Stimulated activated CD4-positive, alpha-beta T cell treated with anti-CD3 and anti-CD28 coated beads, TNF-alpha, amount 100 ng/mL, for 24 hours (primary cell): ENCODE measurements around the gene CAPN5.

Experiments used
- DNase-seq, 3 experiments: peaks; one replicate each; pipeline ENCODE4 v3.0.0-alpha.2; 2020; ENCODE audit warnings: low read depth in 3 of 3

CAPN5 gene

DNA sequence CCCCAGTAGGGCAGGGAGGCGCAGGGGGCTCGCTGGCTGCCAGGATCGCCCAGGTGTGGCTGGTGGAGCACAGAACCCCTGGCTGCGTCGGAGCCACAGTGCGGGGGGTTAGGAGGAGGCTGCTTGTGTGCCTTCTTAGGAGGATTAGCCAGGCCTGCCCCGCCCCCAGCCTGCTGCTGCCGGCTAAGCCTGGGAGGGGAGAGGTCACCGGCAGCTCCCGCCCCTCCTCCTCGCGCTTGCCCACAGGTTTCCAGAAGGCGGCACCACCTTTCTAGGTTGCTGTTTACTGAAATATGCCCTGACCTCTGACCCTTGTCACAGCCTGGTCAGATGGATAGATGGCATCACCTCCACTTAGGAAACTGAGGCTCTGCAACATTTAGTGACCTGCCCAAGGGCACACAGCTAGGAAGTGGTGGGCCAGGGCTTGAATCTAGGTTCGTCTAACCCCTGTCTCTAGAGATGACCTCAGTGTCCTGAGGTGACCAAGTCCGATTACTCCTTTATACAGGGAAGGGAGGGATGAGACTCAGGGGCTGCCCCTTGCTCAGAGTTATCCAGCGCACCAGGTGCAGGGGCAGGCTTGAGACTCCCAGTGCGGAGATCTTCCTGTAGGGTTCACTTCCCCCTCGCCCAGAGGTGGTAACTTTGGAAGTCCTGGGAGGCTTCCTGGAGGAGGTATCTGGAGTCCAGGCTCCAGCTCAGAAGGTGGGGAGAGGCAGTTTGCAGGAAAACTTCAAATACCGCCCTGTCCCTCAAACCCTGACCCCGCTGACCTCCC lies 105.3 kb downstream of the CAPN5 start:
- DNase-seq = no peak

DNA sequence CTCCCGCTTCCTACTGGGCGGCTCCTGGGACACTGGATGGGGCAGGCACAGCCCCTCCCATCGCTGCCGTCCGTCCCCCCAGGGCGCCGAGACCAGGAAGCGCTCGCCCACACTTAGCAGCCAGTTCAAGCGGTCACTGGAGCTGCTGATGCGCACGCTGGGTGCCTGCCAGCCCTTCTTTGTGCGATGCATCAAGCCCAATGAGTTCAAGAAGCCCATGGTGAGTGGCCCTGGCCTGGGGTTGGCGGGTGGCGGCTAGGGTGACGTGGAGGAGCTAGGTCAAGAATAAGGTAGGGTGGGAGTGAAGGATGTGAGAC lies 105.9 kb downstream of the CAPN5 start:
- DNase-seq = no peak

DNA sequence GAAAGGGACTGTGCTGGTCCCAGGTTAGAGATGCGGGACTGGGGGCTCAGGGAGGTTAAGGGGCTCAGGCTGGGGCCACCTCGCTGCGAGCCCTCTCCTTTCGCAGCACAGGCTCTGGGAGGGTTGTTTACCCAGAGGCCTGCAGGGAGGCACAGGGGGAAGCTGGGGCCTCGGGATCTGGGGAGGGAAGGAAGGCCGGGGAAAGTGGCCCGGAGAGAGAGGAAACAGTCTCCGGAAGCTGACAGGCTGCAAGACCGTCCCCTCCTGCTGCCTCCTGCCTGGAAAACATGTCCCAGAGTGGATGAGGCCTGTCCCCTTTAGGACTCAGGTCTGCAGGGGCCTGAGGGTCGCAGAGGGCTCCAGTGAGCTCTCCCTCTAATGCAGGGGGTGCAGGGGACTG lies 106.7 kb downstream of the CAPN5 start:
- no peak for DNase-seq

DNA sequence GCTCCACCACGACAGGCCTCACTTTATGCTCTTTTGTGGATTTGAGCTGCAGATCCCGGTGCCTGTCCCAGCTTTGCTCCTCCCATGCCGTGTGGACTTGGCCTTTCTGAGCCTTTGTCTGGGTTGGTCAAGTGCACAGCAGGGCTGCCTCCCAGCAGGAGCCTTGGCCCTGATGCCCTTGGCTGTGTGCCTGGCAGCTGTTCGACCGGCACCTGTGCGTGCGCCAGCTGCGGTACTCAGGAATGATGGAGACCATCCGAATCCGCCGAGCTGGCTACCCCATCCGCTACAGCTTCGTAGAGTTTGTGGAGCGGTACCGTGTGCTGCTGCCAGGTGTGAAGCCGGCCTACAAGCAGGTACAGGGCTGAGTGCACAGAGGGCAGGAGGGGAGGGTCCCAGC lies 107.8 kb downstream of the CAPN5 start:
- DNase-seq = no peak

DNA sequence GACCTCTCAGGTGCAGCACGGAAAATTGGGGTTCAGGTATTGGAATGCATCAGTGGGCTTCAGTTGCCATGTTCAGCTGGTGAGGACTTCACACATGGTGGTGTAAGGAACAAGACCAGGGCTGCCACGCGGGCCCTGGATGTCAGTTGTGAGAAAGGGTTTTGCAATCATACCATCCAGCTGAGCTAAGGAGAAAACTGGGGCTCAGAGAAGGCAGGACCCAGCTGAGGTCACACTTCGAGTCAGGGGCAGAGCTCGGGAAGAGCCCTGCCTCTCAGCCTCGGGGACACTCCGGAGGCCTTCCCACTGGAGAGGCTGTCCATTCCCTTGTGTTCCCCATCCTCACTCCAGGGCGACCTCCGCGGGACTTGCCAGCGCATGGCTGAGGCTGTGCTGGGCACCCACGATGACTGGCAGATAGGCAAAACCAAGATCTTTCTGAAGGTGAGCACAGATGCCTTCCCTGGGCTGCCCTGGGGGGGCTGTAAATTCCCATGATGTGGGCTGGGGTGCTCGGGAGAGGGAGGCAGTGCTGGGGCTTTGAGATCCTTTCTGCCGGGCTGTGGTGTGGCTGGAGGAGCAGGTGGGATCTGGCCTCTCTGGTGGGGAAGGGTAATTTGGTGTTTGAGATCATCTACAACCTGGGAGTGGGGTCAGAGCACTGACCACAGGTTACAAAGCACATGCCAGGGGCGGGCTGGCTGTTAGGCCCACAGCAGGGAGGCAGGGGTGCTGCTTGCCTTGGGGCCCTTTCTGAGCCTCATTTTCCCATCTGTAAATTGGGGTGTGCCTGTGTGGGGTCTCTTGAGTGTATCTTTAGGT lies 108.5 kb downstream of the CAPN5 start:
- no peak for DNase-seq
